Measurements from ENCODE around the gene VPS26C.

The VPS26C gene

DNA sequence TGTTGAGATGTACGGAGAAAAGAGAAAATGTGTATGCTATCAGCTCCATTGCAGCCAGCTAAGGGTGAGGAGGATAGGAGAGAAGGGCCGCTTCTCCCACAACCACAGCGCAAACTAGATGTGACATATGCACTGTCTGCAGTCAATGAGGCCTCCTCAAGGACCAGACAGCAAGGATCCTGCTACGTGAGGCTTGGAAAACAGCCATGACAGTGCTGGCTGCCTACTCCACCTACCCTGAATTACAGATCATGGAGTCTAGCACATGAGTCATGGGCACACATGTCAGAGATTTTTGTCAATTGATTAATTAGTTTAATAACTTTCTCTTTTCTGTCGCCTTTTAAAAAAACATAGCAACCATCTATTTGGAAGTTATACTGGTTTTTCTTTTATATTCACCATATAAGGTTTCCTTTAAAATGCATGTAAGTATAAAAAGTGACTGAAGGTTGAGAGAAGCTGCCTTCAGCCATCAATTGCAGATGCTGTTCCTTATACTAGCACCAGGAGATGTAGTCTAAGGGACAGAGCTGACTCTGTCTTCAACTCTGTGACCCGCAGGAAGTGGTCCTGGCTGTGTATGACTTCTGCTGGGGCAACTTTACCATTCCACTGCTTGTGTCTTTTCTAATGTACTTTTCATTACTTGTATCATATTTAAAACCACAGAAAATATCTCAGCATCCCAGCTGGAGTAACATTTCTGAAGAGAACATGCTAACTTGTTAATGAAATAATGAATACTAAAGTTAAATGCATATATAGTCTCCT lies 3.1 kb downstream of the VPS26C start:
- DNase-seq, result no peak

- no peak for DNase-seq
Observed at GRCh38 chr21:37259426-37259825, 7.7 kb downstream of the VPS26C start.

DNA sequence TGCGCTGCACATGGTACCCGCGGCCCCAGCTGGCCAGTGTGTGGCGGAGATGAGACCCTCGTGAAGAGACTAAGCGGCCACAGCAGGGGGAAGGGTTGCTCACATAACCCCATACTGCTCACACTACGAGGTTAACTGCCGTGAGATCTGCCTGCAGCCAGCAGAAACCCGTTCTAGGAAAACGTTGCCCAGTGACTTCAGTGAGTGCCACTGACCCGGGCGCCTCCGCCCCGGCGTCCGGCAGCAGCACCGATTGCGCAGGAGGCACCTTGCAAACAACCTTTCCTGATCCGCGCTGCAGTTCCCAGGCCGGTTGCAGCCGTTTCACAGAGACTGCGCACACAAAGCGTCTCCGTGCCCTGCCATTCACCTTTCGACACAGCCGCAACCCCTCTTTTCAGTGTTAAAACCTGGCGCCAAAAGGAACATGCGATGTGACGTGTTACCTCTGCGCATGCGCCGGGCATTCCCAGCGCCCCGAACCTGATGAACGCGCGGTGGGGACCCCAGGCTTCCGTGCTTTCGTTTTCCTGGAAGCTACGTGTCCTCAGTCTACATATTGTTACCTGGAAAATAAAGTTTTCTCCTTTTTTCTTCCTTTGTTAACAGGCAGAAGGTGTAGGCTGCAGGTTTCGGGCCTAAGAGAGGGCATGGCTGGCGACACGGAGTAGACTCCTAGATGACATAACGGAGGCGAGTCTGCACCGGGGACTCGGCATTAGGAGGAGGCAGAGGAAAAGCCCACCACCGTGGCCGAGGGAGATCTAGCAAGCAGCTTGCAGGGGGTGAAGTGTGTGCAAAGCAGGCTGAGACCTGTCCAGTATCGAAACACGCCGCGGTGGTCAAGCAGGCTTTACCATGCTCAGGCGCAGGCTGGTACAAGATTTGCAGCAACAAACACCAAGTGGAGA lies 8.9 kb downstream of the VPS26C start:
- peak; percentile 69 for DNase-seq

DNA sequence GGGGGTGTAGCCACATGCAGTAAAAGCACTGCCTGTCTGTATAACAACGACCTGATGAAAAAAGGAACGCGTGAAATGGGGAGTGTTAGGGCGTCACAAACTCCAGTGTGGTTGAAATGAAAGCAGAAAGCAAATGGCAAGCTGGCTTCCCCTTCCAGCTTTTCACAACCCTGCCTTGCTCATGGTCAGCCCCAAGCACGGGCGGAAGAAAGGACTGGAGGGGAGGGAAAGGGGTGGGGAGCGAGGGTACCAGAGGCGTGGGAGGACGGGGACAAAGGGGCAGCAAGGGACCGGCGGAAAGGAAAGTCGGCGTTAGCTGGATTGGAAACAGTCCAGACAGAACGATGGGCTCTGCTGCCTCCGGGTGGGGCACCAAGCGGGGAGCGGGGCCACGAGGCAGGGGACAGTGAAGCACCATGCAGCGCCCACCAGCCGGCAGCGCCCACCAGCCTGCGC lies 9.6 kb downstream of the VPS26C start:
- DNase-seq, result no peak

DNA sequence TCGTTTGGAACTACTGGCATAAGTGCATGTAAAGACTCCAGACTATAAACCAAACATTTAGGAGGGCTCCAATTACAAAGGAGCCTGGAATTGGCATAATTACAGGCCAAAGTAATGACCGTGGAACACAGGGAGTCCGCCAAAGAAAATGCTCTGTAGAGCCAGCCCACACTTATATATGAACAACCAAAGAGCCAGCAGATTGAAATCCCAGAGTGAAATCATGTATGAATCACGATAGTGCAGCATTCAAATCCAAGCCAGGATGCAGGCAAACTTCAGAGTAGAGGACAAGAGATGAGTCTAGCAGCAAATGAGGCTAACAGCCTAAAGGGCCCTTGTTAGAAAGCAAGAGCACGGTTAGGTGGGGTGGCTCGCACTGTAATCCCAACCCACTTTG lies 13.1 kb downstream of the VPS26C start:
- no peak for DNase-seq

- no peak for DNase-seq
Observed at GRCh38 chr21:37251294-37251634, 15.9 kb downstream of the VPS26C start.

DNA sequence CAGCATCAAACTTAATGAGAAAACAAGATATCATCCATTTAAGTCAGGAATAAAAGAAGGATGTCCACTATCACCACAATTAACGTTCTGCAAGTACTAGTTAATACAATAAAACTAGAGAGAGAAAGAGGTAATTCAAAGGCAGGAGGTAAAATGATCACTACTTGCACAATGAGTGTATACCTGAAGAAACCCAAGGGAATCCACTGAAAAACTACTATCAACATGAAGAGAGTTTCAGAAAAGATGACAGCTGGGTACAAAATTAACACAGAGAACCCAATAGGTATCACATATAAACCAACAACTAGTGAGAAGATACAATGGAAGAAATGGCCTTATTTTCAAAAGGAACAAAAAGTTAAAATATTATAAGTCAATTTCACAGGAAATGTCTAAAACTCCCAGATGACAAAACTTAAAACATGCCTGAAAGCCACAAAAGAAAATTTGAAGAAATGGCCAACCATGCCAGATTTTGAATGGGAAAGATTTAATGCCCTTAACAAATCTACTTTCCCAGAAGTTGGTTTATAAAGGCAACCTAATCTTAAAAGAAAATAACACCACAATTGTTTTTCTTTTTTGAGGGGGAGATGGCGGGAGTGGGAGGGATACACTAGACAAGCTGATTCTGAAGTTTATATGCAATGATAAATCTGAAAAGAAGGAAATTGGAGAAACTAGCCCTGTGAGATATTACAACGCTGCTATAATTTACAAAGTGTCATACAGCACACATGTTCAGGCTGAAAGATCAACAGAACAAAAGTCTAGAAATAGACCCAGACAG lies 17.8 kb downstream of the VPS26C start:
- no peak for DNase-seq

DNA sequence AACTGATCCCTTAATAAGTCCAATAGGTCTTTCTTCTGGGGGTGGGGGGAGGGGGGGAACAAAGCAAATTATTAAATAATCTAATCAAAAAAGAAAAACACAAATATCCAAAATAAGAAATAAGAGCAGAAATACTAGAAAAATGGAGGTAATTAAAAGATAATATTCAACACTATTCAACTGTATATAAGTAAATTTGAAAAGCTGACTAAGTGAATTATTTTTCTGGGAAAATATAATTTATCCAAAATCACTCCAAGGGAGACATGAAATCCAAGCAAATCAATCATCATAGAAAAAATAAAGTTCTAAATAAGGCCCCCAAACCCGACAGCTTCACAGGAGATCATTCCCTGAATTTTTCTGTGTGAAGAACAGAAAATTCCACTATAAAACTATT lies 18.8 kb downstream of the VPS26C start:
- no peak for DNase-seq

GRCh38 chr21:37245151-37245550 lies 22.0 kb downstream of the VPS26C start:
- no peak for DNase-seq

DNA sequence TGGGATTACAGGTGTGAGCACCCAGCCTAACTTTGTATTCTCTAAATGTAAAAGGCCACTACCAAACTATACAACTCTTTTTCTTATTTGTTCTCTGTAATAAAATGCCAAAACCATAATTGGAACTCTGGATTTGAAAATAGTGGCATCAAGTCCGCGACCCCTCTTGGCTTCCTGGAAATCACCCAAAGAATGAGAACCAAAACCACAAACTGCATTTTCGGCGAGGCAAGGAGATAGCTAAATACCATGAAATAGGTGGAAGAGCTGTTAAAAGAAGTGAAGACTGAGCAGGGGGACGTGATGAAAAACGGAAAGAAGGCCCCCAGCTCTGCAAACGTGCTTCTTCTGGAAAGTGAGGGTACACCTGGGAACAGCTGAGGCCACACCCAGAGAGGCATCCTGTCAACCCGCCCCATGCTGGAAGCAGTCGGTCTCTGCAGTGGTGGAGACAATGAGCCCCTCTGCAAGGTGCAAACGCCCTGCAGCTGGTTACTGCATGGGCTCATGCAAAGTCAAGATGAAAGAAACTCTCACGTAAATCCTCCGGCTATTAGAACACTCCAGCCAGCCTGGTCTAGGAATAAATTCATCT lies 22.5 kb downstream of the VPS26C start:
- no peak for DNase-seq

DNA sequence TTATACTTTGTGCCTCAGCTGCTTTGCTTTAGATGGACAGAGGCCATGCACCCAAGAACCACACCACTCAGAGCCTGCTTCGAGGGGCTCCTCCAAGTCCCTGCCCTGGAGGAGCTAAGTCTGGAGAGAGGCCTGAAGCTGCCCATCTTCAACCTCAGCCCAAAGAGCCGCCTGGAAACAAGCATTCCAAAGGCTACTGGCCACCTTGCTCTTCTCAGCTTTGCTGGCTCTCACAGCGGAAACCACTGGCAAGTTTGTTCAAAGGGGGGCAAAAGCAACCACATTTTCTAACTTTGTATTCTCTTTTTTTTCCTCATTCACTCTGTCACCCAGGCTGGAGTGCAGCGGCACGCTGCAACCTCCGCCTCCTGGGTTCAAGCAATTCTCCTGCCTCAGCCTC lies 23.2 kb downstream of the VPS26C start:
- DNase-seq, result no peak

DNA sequence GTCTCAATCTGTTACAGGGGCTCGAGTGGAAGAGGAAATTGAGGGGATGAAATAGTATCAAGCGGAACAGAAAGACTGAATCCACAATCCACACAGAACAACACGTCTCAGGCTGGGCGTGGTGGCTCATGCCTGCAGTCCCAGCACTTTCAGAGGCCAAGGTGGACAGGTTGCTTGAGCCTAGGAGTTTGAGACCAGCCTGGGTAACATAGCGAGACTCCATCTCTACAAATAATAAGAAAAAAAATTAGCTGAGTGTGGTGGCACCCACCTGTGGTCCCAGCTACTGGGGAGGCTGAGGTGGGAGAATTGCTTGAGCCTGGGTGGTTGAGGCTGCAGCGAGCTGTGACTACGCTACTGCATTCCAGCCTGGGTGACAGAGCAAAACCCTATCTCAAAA lies 25.7 kb downstream of the VPS26C start:
- no peak for DNase-seq

GRCh38 chr21:37240978-37241377 lies 26.2 kb downstream of the VPS26C start:
- DNase-seq, result no peak

GRCh38 chr21:37237764-37238163 lies 29.4 kb downstream of the VPS26C start:
- DNase-seq, result no peak

- DNase-seq, result no peak
Observed at GRCh38 chr21:37237346-37237745, 29.8 kb downstream of the VPS26C start.

- no peak for DNase-seq
Observed at GRCh38 chr21:37233551-37234146, 33.5 kb downstream of the VPS26C start.

- no peak for DNase-seq
Observed at GRCh38 chr21:37232274-37233018, 34.7 kb downstream of the VPS26C start.

DNA sequence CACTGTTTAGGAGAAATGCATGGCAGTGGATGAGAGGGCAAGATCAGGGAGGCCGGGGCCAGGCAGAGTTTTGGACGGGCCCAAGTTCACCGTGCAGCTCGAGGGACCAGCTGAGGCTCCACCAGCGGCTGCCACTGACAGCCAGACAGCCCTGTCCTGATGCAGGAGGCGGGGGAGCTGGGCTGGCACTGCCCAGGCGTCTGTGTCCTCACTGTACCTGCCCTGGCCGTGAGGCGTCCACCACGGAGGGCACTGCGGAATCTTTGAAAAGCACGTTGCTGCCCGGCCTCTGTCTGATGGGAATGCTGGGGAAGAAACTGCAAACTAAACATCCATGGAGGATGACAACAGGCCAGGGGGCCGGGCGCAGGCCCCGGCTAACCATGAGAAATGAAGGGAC lies 35.5 kb downstream of the VPS26C start:
- DNase-seq, result no peak

DNA sequence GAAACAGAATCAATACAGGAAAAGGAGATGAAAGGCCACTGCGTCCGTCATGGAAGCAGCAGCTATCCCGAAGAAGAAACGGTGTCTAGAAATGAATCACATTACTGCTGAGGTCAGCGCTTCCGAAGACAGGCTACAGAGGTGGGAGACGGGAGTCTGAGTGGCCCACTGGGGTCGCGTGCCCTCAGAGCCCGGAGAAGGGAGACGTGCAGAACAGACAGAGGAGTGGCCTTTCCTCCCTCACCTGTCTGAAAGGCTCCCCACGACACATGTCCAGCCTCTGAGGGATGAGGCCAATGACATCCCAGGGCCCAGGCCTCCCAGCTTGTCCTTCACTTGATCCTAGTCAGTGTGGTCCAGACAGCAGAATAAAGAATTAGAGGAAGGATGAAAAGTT lies 35.9 kb downstream of the VPS26C start:
- no peak for DNase-seq

- DNase-seq, result no peak
Observed at GRCh38 chr21:37230632-37231248, 36.4 kb downstream of the VPS26C start.

GRCh38 chr21:37228003-37228400 lies 39.1 kb downstream of the VPS26C start:
- no peak for DNase-seq
